Upper lobe of left lung (tissue), 4 donors: ENCODE results near the gene MRPL9.

ENCODE experiments used
- CTCF ChIP-seq, 6 experiments: fragments of 450-650 bp in 4 of 6; fragments of 200-600 bp in 2 of 6; sonication (generic) in 2 of 6; IDR thresholded peaks; one replicate each; pipeline ENCODE4 v1.5.1; 2016 to 2019; ENCODE audit warnings: antibody characterized with exemption in 6 of 6
- POLR2AphosphoS5 ChIP-seq, 2 donors: sonication (generic); formaldehyde crosslinking; IDR thresholded peaks; one replicate each; pipeline ENCODE4 v1.5.1; 2017; ENCODE audit warnings: antibody characterized with exemption in 2 of 2

- TF ChIP-seq CTCF (IDR thresholded peaks at IDR 0.05) (no peak), POLR2AphosphoS5 (IDR thresholded peaks at IDR 0.05) (no peak)
Observed at GRCh38 chr1:151801310-151801820, 38.1 kb upstream of the MRPL9 start.
